Keratinocyte (primary cell): ENCODE data around the gene ZFP36L2. TPM values are rescaled to one million over a fixed set of nuclear protein-coding genes. Genes with fewer than 3 reads are reported as not detected.

ENCODE experiments used
- DNase-seq: peaks from one replicate; pipeline ENCODE4 v3.0.0-alpha.2; 2011; ENCODE audit warnings: low read depth, missing footprints, low spot score
- FAIRE-seq: peaks from 2 replicates; lab custom pipeline; 2011; peaks lifted over from hg19 to GRCh38; lab: Jason Lieb, UNC
- H2AFZ ChIP-seq: 2 replicates; pipeline ENCODE4 v1.6.0; 2012; ENCODE audit warnings: low read length, control low read depth, inconsistent platforms; ENCODE audit not compliant: control insufficient read depth
- H3K27ac ChIP-seq: 2 replicates; pipeline ENCODE4 v1.5.1; 2011; ENCODE audit warnings: low read length; ENCODE audit not compliant: control insufficient read depth, insufficient read depth
- H3K27me3 ChIP-seq: 3 replicates; pipeline ENCODE4 v1.6.0; 2011; ENCODE audit warnings: low read length; ENCODE audit not compliant: control insufficient read depth, insufficient read depth; ENCODE audit errors: extremely low read depth
- H3K36me3 ChIP-seq, 2 experiments: 2 replicates in 1 of 2; 3 replicates in 1 of 2; pipeline ENCODE4 v1.5.1; 2011; ENCODE audit warnings: low read length in 2 of 2, mild to moderate bottlenecking in 1 of 2; ENCODE audit not compliant: control insufficient read depth in 2 of 2, insufficient read depth in 2 of 2; ENCODE audit errors: extremely low read depth in 1 of 2
- H3K4me1 ChIP-seq: 3 replicates; pipeline ENCODE4 v1.5.1; 2011; ENCODE audit warnings: low read length; ENCODE audit not compliant: control insufficient read depth, insufficient read depth; ENCODE audit errors: extremely low read depth
- H3K4me2 ChIP-seq: 3 replicates; pipeline ENCODE4 v1.6.0; 2011; ENCODE audit warnings: low read depth, low read length; ENCODE audit not compliant: control insufficient read depth, insufficient read depth; ENCODE audit errors: extremely low read depth
- H3K4me3 ChIP-seq, 3 experiments: fragments of 200-600 bp in 1 of 3; sonication (generic) in 1 of 3; 2 replicates in 2 of 3; 3 replicates in 1 of 3; pipeline ENCODE4 v1.5.1; 2011 to 2016; ENCODE audit warnings: low read length in 3 of 3, mild to moderate bottlenecking in 3 of 3, control low read depth in 2 of 3, inconsistent platforms in 1 of 3, low read depth in 1 of 3, mixed read lengths in 1 of 3, mixed run types in 1 of 3, moderate library complexity in 1 of 3; ENCODE audit not compliant: control insufficient read depth in 2 of 3, insufficient read depth in 2 of 3; ENCODE audit errors: extremely low read depth in 1 of 3
- H3K79me2 ChIP-seq: 2 replicates; pipeline ENCODE4 v1.6.0; 2012; ENCODE audit warnings: low read length; ENCODE audit not compliant: control insufficient read depth, insufficient read depth
- H3K9ac ChIP-seq: 3 replicates; pipeline ENCODE4 v1.6.0; 2011; ENCODE audit warnings: low read length; ENCODE audit not compliant: control insufficient read depth, insufficient read depth; ENCODE audit errors: extremely low read depth
- H3K9me1 ChIP-seq: 3 replicates; pipeline ENCODE4 v1.6.0; 2011; ENCODE audit warnings: low read length; ENCODE audit not compliant: control insufficient read depth, insufficient read depth; ENCODE audit errors: extremely low read depth
- H3K9me3 ChIP-seq: 2 replicates; pipeline ENCODE4 v1.5.1; 2012; ENCODE audit warnings: low read depth, low read length; ENCODE audit not compliant: control insufficient read depth
- H4K20me1 ChIP-seq: 3 replicates; pipeline ENCODE4 v1.6.0; 2011; ENCODE audit warnings: low read length; ENCODE audit not compliant: control insufficient read depth, insufficient read depth; ENCODE audit errors: extremely low read depth
- EZH2 ChIP-seq: IDR thresholded peaks from one replicate; pipeline ENCODE4 v1.6.1; 2012; ENCODE audit warnings: inconsistent platforms, mild to moderate bottlenecking, low read length, moderate library complexity
- dilution Hi-C: fragments of 300-500 bp; cut with MboI; formaldehyde crosslinking; loops from one replicate; pipeline ENCODE4 v1.7.0; 2020; ENCODE audit warnings: low sequenced_read_pairs; ENCODE audit not compliant: extremely low pct_ligation_motif_present
- polyA plus RNA-seq, 5 experiments: library from polyadenylated mRNA; depleted of rRNA in 3 of 5; stranded (reverse) in 3 of 5; stranded (forward) in 1 of 5; unstranded in 1 of 5; fragments of >200 nt; gene quantifications; 1 replicate in 1 of 5; 2 replicates in 3 of 5; 3 replicates in 1 of 5; pipeline versions ENCODE4 v1.2.1 to v1.2.3, GENCODE V29; 2011 to 2012; ENCODE audit warnings: missing spikeins in 2 of 5, low read depth in 1 of 5, low replicate concordance in 1 of 5
- TF ChIP-seq, protein P1 (sequence below), 3 experiments: IDR thresholded peaks in 1 of 3; conservative IDR thresholded peaks in 1 of 3; optimal IDR thresholded peaks in 1 of 3; 2 replicates in 2 of 3; 3 replicates in 1 of 3; pipeline versions ENCODE3 to v1.5.1; 2011; ENCODE audit warnings: low read length in 3 of 3, mild to moderate bottlenecking in 3 of 3, moderate library complexity in 2 of 3, control low read depth in 1 of 3, inconsistent platforms in 1 of 3; ENCODE audit not compliant: insufficient read depth in 2 of 3; ENCODE audit errors: extremely low read depth in 1 of 3

Gene ZFP36L2
- polyA plus RNA-seq, 1 donor (not counting 4 experiments of a cell fraction or from before 2014, with no cell fraction given): 52.4 TPM

DNA sequence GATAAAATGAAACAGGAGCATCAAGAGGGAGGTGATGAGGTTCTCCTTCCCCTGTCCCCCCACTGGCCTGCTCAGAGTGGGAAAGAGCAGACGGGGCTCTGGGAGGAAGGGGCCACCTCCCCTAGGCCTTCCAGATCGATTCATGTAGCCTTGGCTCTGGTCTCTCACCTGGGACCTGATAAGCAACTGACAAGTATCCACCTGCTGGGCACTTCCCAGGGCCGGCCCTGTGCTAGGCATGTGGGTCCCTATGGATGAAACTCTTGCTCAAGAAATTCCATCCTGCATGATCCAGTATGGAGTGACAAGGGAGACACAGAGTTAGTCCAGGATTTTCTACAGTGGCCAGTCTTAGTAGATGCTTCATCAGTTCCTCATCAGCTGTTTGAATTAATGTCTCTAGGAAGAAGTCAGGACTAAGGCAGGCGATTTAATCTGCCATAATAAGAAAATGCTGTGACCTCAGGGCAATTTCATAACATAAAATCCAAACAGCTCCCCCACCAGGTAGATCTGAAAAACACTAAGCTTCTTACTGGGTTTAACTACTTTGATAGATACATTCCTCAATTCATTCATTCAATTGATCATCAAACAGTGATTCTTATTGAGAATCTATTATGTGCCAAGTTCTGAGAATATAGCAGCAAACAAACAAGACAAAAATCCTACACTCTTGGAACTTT, 44.7 kb upstream of the ZFP36L2 start:
- no peaks in the 10 kb centered on the region for H3K79me2 ChIP-seq
- peaks cover 2 to 3% of the 10 kb centered on the region in 2 experiments for H3K36me3 ChIP-seq
- no peak for TF ChIP-seq EZH2
- TF ChIP-seq, protein P1, sequence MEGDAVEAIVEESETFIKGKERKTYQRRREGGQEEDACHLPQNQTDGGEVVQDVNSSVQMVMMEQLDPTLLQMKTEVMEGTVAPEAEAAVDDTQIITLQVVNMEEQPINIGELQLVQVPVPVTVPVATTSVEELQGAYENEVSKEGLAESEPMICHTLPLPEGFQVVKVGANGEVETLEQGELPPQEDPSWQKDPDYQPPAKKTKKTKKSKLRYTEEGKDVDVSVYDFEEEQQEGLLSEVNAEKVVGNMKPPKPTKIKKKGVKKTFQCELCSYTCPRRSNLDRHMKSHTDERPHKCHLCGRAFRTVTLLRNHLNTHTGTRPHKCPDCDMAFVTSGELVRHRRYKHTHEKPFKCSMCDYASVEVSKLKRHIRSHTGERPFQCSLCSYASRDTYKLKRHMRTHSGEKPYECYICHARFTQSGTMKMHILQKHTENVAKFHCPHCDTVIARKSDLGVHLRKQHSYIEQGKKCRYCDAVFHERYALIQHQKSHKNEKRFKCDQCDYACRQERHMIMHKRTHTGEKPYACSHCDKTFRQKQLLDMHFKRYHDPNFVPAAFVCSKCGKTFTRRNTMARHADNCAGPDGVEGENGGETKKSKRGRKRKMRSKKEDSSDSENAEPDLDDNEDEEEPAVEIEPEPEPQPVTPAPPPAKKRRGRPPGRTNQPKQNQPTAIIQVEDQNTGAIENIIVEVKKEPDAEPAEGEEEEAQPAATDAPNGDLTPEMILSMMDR (optimal IDR thresholded peaks at IDR 0.05 in 1 of 3, IDR thresholded peaks at IDR 0.05 in 1 of 3, conservative IDR thresholded peaks at IDR 0.05 in 1 of 3; ENCODE audit: extremely low read depth in 1 of 3, insufficient read depth in 2 of 3, low read length in 3 of 3): peak in 1 of 3 experiments; percentile 21
- no peak overlapping the region for H3K27ac ChIP-seq
- H4K20me1 ChIP-seq: no peaks in the 10 kb centered on the region
- H3K27me3 ChIP-seq: no peaks in the 10 kb centered on the region
- DNase-seq (no peak), FAIRE-seq (no peak)
- H3K9me3 ChIP-seq: no peaks in the 10 kb centered on the region
- no peak overlapping the region for H2AFZ ChIP-seq
- no peak overlapping the region for H3K9ac ChIP-seq
- H3K4me1 ChIP-seq: peaks cover 20% of the 10 kb centered on the region
- dilution Hi-C loops: no loop called here
- H3K4me2 ChIP-seq: no peak overlapping the region
- peaks cover 3% of the 10 kb centered on the region for H3K9me1 ChIP-seq
- no peak overlapping the region for H3K4me3 ChIP-seq

DNA sequence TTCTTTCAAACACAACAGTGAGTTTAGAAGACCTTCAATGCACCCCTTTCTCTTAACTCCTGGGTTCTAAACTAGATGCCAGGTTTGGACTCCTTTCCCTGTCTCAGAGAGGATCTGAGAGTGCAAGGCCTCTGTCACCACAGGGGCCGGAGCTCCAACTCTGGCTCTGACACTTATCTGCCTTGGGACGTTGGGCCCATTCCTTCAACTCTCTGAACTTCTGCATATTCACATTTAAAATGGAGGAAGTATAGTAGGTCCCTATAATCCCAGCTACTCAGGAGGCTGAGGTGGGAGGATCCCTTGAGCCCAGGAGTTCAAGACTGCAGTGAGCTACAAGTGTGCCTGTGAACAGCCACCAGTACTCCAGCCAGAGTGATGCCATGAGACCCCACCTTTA, 44.1 kb upstream of the ZFP36L2 start:
- no peaks in the 10 kb centered on the region for H4K20me1 ChIP-seq
- H3K4me3 ChIP-seq: no peak overlapping the region
- H3K79me2 ChIP-seq: no peaks in the 10 kb centered on the region
- peaks cover 3% of the 10 kb centered on the region for H3K9me1 ChIP-seq
- H3K36me3 ChIP-seq: peaks cover 2 to 3% of the 10 kb centered on the region in 2 experiments
- FAIRE-seq (no peak), DNase-seq (no peak)
- H2AFZ ChIP-seq: no peak overlapping the region
- no peak overlapping the region for H3K9ac ChIP-seq
- dilution Hi-C loops: no loop called here
- peaks cover 20% of the 10 kb centered on the region for H3K4me1 ChIP-seq
- no peaks in the 10 kb centered on the region for H3K9me3 ChIP-seq
- H3K27ac ChIP-seq: no peak overlapping the region
- H3K4me2 ChIP-seq: no peak overlapping the region
- TF ChIP-seq EZH2: no peak
- TF ChIP-seq, protein P1 (optimal IDR thresholded peaks at IDR 0.05 in 1 of 3, IDR thresholded peaks at IDR 0.05 in 1 of 3, conservative IDR thresholded peaks at IDR 0.05 in 1 of 3; ENCODE audit: extremely low read depth in 1 of 3, insufficient read depth in 2 of 3, low read length in 3 of 3): no peak
- H3K27me3 ChIP-seq: no peaks in the 10 kb centered on the region
